Gastroesophageal sphincter (tissue), 4 donors: ENCODE measurements around the gene PANK4. TPM values are rescaled to one million over a fixed set of nuclear protein-coding genes. Genes with fewer than 3 reads are reported as not detected.

Source experiments
- ATAC-seq: fragments of 150-250 bp; one replicate; pipeline ENCODE4 v1.9.1; 2016; ENCODE audit warnings: mild to moderate bottlenecking, moderate library complexity
- H3K27ac ChIP-seq, 4 donors: fragments of 200-600 bp; sonication (generic) in 3 of 4; 1 replicate in 3 of 4; 2 replicates in 1 of 4; pipeline ENCODE4 v1.5.1; 2016 to 2019
- H3K27me3 ChIP-seq: fragments of 200-600 bp; sonication (generic); one replicate; pipeline ENCODE4 v1.5.1; 2019
- H3K36me3 ChIP-seq, 2 donors: fragments of 200-600 bp; sonication (generic); one replicate each; pipeline ENCODE4 v1.5.1; 2019; ENCODE audit warnings: control low read depth in 1 of 2
- H3K4me1 ChIP-seq, 3 donors: fragments of 200-600 bp; sonication (generic); 1 replicate in 2 of 3; 2 replicates in 1 of 3; pipeline ENCODE4 v1.5.1; 2016 to 2019; ENCODE audit warnings: control low read depth in 2 of 3
- H3K4me3 ChIP-seq, 2 donors: fragments of 200-600 bp; sonication (generic); one replicate each; pipeline ENCODE4 v1.5.1; 2019; ENCODE audit warnings: mild to moderate bottlenecking in 1 of 2, moderate library complexity in 1 of 2
- H3K9me3 ChIP-seq, 3 donors: fragments of 200-600 bp; sonication (generic); one replicate each; pipeline ENCODE4 v1.5.1; 2017 to 2019; ENCODE audit warnings: control low read depth in 2 of 3
- EP300 ChIP-seq: sonication (generic); formaldehyde crosslinking; IDR thresholded peaks from one replicate; pipeline ENCODE4 v1.6.1; 2017; ENCODE audit warnings: antibody characterized with exemption, mild to moderate bottlenecking
- POLR2A ChIP-seq, 2 donors: fragments of 450-650 bp; IDR thresholded peaks; one replicate each; pipeline ENCODE4 v1.6.1; 2017; ENCODE audit warnings: antibody characterized with exemption in 2 of 2, mild to moderate bottlenecking in 2 of 2, moderate library complexity in 1 of 2
- POLR2AphosphoS5 ChIP-seq: sonication (generic); formaldehyde crosslinking; IDR thresholded peaks from one replicate; pipeline ENCODE4 v1.6.1; 2017; ENCODE audit warnings: antibody characterized with exemption
- WGBS, 2 donors: methylation state at CpG; one replicate each; pipeline ENCODE4 v1.1.5; 2018; ENCODE audit warnings: low coverage in 1 of 2; 5-methylcytosine and 5-hydroxymethylcytosine counted together
- total RNA-seq, 4 donors: library from RNA; depleted of rRNA; stranded (reverse); fragments of >200 nt; gene quantifications; one replicate each; pipeline ENCODE4 v1.1.0, GENCODE V29; 2016
- TF ChIP-seq, protein P1 (sequence below), 4 experiments: fragments of 200-600 bp in 2 of 4; fragments of 450-650 bp in 2 of 4; sonication (generic) in 1 of 4; IDR thresholded peaks; one replicate each; pipeline ENCODE4 v1.5.1; 2017 to 2019; ENCODE audit warnings: antibody characterized with exemption in 4 of 4, mild to moderate bottlenecking in 2 of 4, moderate library complexity in 2 of 4

Gene PANK4
- total RNA-seq, 4 donors from 2014 or later: 32.6 to 46.8 (median 34.0) TPM

DNA sequence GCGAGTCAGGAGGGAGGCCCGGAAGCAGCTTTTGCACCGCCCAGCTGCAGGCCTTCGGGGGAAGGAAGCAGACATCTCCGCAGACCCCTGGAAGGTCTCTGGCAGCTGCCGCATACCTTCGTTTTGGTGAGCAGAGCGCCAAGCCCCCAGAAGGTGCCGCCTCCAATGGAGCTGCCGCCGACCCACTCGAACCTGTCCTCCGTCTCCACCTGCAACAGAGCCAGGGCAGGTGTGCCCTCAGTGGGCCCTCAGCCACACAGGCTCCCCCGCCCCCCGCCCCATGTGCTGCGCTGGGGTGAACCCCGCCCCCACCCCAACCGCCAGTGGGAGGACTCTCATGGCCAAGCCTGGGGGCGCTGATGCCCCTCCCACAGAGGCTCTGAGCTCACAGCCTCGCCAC, 6.2 kb downstream of the PANK4 start:
- Histone ChIP-seq H3K4me3 (no peak overlapping the region), H3K27me3 (no peaks in the 10 kb centered on the region), H3K27ac (no peak overlapping the region), H3K9me3 (no peaks in the 10 kb centered on the region), H3K36me3 (peaks cover 0 to 65% of the 10 kb centered on the region in 2 donors), H3K4me1 (peaks cover 0 to 24% (median 15%) of the 10 kb centered on the region in 3 donors)
- no peak for TF ChIP-seq POLR2AphosphoS5
- TF ChIP-seq EP300: no peak
- no peak for TF ChIP-seq POLR2A (IDR thresholded peaks at IDR 0.05)
- TF ChIP-seq, protein P1, sequence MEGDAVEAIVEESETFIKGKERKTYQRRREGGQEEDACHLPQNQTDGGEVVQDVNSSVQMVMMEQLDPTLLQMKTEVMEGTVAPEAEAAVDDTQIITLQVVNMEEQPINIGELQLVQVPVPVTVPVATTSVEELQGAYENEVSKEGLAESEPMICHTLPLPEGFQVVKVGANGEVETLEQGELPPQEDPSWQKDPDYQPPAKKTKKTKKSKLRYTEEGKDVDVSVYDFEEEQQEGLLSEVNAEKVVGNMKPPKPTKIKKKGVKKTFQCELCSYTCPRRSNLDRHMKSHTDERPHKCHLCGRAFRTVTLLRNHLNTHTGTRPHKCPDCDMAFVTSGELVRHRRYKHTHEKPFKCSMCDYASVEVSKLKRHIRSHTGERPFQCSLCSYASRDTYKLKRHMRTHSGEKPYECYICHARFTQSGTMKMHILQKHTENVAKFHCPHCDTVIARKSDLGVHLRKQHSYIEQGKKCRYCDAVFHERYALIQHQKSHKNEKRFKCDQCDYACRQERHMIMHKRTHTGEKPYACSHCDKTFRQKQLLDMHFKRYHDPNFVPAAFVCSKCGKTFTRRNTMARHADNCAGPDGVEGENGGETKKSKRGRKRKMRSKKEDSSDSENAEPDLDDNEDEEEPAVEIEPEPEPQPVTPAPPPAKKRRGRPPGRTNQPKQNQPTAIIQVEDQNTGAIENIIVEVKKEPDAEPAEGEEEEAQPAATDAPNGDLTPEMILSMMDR (IDR thresholded peaks at IDR 0.05): no peak
- WGBS, 2 donors: no CpG with 5 or more reads among the region's 20 CpGs
- ATAC-seq: no peak

DNA sequence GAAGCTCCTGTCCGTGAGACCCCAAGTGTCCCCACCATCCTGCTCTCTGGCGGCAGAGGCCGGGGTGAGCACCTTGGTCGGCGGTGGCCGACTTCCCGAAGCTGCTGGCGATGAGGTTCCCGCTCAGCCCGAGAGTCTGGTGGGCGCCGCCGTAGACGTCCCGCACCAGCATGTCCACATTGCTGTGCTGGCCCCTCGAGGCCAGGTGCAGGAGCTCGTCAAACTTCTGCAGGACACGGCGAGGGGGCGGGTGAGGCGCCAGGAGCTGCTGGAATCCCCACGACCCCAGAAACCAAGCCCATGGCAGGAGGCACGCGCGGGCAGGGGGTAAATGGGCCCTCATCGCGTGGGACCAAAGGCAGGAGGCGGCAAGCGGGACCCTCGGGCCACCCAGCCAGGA, 6.7 kb downstream of the PANK4 start:
- Histone ChIP-seq H3K9me3 (no peaks in the 10 kb centered on the region), H3K4me1 (peaks cover 0 to 20% (median 10%) of the 10 kb centered on the region in 3 donors), H3K27me3 (no peaks in the 10 kb centered on the region), H3K36me3 (peaks cover 0 to 69% of the 10 kb centered on the region in 2 donors), H3K4me3 (no peak overlapping the region), H3K27ac (no peak overlapping the region)
- ATAC-seq: no peak
- WGBS, 2 donors: no CpG with 5 or more reads among the region's 30 CpGs
- TF ChIP-seq EP300 (no peak), POLR2A (IDR thresholded peaks at IDR 0.05) (no peak), POLR2AphosphoS5 (no peak)
- TF ChIP-seq, protein P1 (IDR thresholded peaks at IDR 0.05): no peak

DNA sequence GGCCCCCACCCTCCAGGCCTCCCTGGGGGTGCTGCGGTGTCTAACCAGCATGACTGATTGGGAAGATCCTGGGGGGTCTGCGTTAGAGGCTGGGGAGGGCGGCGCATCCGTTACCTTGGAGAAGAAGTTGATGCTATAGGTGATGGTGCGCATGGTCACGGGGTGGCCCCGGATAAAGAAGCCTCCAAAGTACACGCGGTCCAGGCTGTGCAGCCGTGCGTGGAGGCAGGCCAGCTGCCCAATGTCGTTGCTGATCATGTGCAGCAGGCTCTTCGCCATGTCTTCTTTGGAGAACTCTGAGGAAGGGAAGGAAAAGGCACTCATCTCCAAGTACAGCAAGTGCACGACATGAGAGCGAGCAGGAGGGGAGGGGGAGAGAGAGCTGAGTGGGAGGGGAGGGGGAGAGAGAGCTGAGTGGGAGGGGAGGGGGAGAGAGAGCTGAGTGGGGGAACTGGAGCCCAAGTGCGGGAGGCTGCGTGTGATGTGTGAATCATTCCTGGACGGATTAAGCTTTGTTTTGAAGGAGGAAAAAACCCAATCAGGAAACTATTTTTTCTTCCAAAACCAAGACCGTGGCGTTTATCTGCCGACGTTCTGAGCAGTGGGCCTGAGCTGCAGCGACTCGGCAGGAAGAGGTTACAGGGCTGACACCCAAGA, 7.2 kb downstream of the PANK4 start:
- Histone ChIP-seq H3K27ac (no peak overlapping the region), H3K4me1 (peaks cover 0 to 14% (median 5%) of the 10 kb centered on the region in 3 donors), H3K9me3 (no peaks in the 10 kb centered on the region), H3K36me3 (peaks cover 0 to 75% of the 10 kb centered on the region in 2 donors), H3K27me3 (no peaks in the 10 kb centered on the region), H3K4me3 (no peak overlapping the region)
- TF ChIP-seq POLR2A (IDR thresholded peaks at IDR 0.05): no peak
- TF ChIP-seq POLR2AphosphoS5: no peak
- TF ChIP-seq, protein P1 (IDR thresholded peaks at IDR 0.05): no peak
- no peak for TF ChIP-seq EP300
- 83 to 84% methylated on average over 11 to 15 of the region's 25 CpGs for WGBS, 2 donors
- ATAC-seq: no peak

DNA sequence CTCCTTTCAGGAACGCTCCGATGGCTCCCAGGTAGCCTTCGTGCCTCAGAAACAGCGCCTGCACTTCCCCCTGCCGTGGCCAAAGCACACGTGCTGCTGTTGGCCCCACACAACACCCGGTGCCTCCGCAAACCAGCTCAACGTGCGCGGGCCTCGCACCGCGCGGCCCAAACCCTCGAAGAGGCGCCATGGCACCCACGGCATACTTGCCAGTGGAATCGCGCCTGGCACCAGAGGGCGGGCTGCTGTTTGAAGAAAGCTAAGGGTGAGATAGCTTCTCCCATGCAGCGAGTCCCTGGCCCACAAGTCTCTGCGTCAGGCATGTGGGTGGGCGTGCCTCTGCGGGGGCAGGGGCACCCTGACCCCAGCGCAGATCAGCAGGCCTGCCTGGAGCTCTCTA, 7.9 kb downstream of the PANK4 start:
- no peak overlapping the region for H3K4me3 ChIP-seq
- H3K27ac ChIP-seq: no peak overlapping the region
- no peaks in the 10 kb centered on the region for H3K27me3 ChIP-seq
- H3K9me3 ChIP-seq: no peaks in the 10 kb centered on the region
- ATAC-seq: no peak
- peaks cover 0 to 8% (median 3%) of the 10 kb centered on the region in 3 donors for H3K4me1 ChIP-seq
- no CpG with 5 or more reads among the region's 26 CpGs for whole genome bisulfite sequencing, 2 donors
- peaks cover 0 to 81% of the 10 kb centered on the region in 2 donors for H3K36me3 ChIP-seq
- TF ChIP-seq, protein P1 (IDR thresholded peaks at IDR 0.05): no peak
- TF ChIP-seq POLR2AphosphoS5 (no peak), EP300 (no peak), POLR2A (IDR thresholded peaks at IDR 0.05) (no peak)

DNA sequence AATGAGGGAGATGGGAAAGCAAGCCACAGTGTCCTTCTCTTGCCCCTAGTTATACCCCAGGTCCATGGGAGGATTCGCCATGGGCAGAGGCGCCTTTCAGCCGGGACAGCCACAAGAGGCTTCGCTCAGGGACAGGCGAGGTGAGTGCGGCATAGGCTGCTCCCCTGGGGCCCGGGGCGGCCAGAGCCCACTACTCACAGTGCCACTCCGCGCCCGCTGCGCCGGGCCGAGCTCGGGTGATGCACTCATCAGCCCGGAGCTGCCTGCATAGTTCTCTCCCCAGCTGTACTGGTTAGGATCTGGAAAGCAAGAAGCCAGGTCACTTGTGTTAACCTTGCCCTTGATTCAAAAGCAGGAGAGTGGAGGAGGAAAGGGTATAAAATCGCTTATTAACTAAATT, 8.4 kb downstream of the PANK4 start:
- Histone ChIP-seq H3K27me3 (no peaks in the 10 kb centered on the region), H3K4me3 (no peak overlapping the region), H3K4me1 (peaks cover 0 to 2% (median 0%) of the 10 kb centered on the region in 3 donors), H3K27ac (no peak overlapping the region), H3K36me3 (peaks cover 0 to 87% of the 10 kb centered on the region in 2 donors), H3K9me3 (no peaks in the 10 kb centered on the region)
- WGBS, 2 donors: 87 to 100% methylated on average over 2 to 3 of the region's 17 CpGs
- ATAC-seq: no peak
- TF ChIP-seq POLR2A (IDR thresholded peaks at IDR 0.05) (no peak), POLR2AphosphoS5 (no peak), EP300 (no peak)
- TF ChIP-seq, protein P1 (IDR thresholded peaks at IDR 0.05): no peak
